K562 (cell line): ENCODE results near the gene PIGM. TPM values are rescaled to one million over a fixed set of nuclear protein-coding genes. Genes with fewer than 3 reads are reported as not detected.

Experiments
- ATAC-seq: fragments of 200-7000 bp; cut with Tn5 transposase; 3 replicates; pipeline ENCODE4 v1.9.1; 2020; ENCODE audit warnings: moderate library complexity
- BruUV-seq: library from RNA; stranded (reverse); fragments of 400-500 nt; replicated peaks from 2 replicates; lab custom pipeline; 2021; lab: Mats Ljungman, UMichigan
- CTCF ChIA-PET: fragments of 300-600 bp; formaldehyde crosslinking; extraction: SDS; loops from one replicate; lab custom pipeline; 2021; ENCODE audit warnings: low intra/inter-chr PET ratio; lab: Yijun Ruan, JAX
- POLR2A ChIA-PET: fragments of 300-600, 350-650 bp; sonication (Branson Sonifier 250); formaldehyde crosslinking; extraction: SDS; loops from one replicate; lab custom pipeline; 2021; ENCODE audit warnings: antibody characterized with exemption, inconsistent platforms; lab: Yijun Ruan, JAX
- DNase-seq, 4 experiments: peaks; one replicate each; pipeline versions ENCODE4 v3.0.0 to v3.0.0-alpha.2; 2011 to 2018; ENCODE audit warnings: low spot score in 3 of 4, mixed read lengths in 3 of 4; ENCODE audit errors: extremely low read depth in 1 of 4
- FAIRE-seq: peaks from 2 replicates; lab custom pipeline; 2011; peaks lifted over from hg19 to GRCh38; lab: Jason Lieb, UNC
- H2AFZ ChIP-seq: 2 replicates; pipeline ENCODE4 v1.6.0; 2011; ENCODE audit warnings: low read depth, low read length, control low read depth, inconsistent platforms
- H3K27ac ChIP-seq: fragments of 200-600 bp; 3 replicates; pipeline ENCODE4 v1.8.0; 2011; ENCODE audit warnings: low read depth, mild to moderate bottlenecking, control low read depth, inconsistent platforms, low read length, moderate library complexity, mixed read lengths; ENCODE audit errors: extremely low read depth
- H3K27me3 ChIP-seq, 2 experiments: fragments of 300-600 bp in 1 of 2; 2 replicates in 1 of 2; 3 replicates in 1 of 2; pipeline versions ENCODE4 v1.6.0 to v1.8.0; 2011; ENCODE audit warnings: inconsistent platforms in 2 of 2, low read length in 2 of 2, mild to moderate bottlenecking in 1 of 2, mixed read lengths in 1 of 2, moderate library complexity in 1 of 2; ENCODE audit not compliant: control insufficient read depth in 2 of 2, insufficient read depth in 2 of 2
- H3K36me3 ChIP-seq: fragments of 300-600 bp; 3 replicates; pipeline ENCODE4 v1.8.0; 2011; ENCODE audit warnings: mild to moderate bottlenecking, low read length, inconsistent platforms; ENCODE audit not compliant: control insufficient read depth, insufficient read depth
- H3K4me1 ChIP-seq, 2 experiments: fragments of 200-600 bp in 1 of 2; replicated peaks in 1 of 2; 2 replicates in 1 of 2; 3 replicates in 1 of 2; pipeline versions ENCODE4 v1.5.1 to v1.8.0; 2011; ENCODE audit warnings: inconsistent platforms in 2 of 2, low read length in 2 of 2, mild to moderate bottlenecking in 1 of 2, mixed read lengths in 1 of 2, moderate library complexity in 1 of 2; ENCODE audit not compliant: control insufficient read depth in 2 of 2, insufficient read depth in 2 of 2
- H3K4me2 ChIP-seq: 2 replicates; pipeline ENCODE4 v1.6.1; 2011; ENCODE audit warnings: low read length, control low read depth, inconsistent platforms, mixed read lengths; ENCODE audit not compliant: insufficient read depth
- H3K4me3 ChIP-seq: fragments of 200-600 bp; sonication (generic), shearing (Covaris generic); 2 replicates; pipeline ENCODE4 v1.5.1; 2016; ENCODE audit warnings: control low read depth, inconsistent platforms
- H3K79me2 ChIP-seq: fragments of 200-600 bp; 3 replicates; pipeline ENCODE4 v1.8.0; 2011; ENCODE audit warnings: low read length, inconsistent platforms; ENCODE audit not compliant: control insufficient read depth, insufficient read depth
- H3K9ac ChIP-seq, 2 experiments: 2 replicates each; pipeline versions ENCODE4 v1.6.0 to v1.6.1; 2011; ENCODE audit warnings: low read depth in 2 of 2, low read length in 2 of 2, control low read depth in 1 of 2, inconsistent platforms in 1 of 2, mild to moderate bottlenecking in 1 of 2, mixed read lengths in 1 of 2; ENCODE audit not compliant: insufficient read depth in 1 of 2
- H3K9me1 ChIP-seq: one replicate; pipeline ENCODE4 v1.6.0; 2011; ENCODE audit warnings: inconsistent platforms, mild to moderate bottlenecking, low read length, moderate library complexity; ENCODE audit not compliant: control insufficient read depth, insufficient read depth
- H3K9me3 ChIP-seq: replicated peaks from 2 replicates; pipeline ENCODE4 v1.5.1; 2011; ENCODE audit warnings: low read depth, low read length, inconsistent platforms; ENCODE audit not compliant: control insufficient read depth, insufficient read depth
- H4K20me1 ChIP-seq: replicated peaks from 2 replicates; pipeline ENCODE4 v1.6.1; 2011; ENCODE audit warnings: low read length, inconsistent platforms, mixed read lengths; ENCODE audit not compliant: control insufficient read depth, insufficient read depth
- HEY1 ChIP-seq: fragments of 250-450 bp; sonication (Bioruptor Pico); IDR thresholded peaks from 2 replicates; pipeline ENCODE4 v1.5.0; 2020; ENCODE audit warnings: mild to moderate bottlenecking, moderate library complexity, borderline replicate concordance
- KDM4B ChIP-seq, 2 experiments: fragments of 450-650 bp in 1 of 2; sonication (generic) in 1 of 2; IDR thresholded peaks; 2 replicates each; pipeline ENCODE4 v1.6.1; 2016 to 2017; ENCODE audit warnings: borderline replicate concordance in 2 of 2, antibody characterized with exemption in 1 of 2, low read depth in 1 of 2, mild to moderate bottlenecking in 1 of 2
- KHSRP ChIP-seq: fragments of 450-650 bp; IDR thresholded peaks from 2 replicates; pipeline ENCODE4 v1.6.1; 2017
- NR4A1 ChIP-seq, 2 experiments: fragments of 250-450 bp in 1 of 2; fragments of 450-650 bp in 1 of 2; sonication (Bioruptor Pico) in 1 of 2; IDR thresholded peaks; 2 replicates each; pipeline versions ENCODE4 v1.4.0 to v1.6.1; 2016 to 2020; ENCODE audit warnings: mild to moderate bottlenecking in 2 of 2, missing compliant biosample characterization in 1 of 2, missing genetic modification characterization in 1 of 2, moderate library complexity in 1 of 2
- SFPQ ChIP-seq: fragments of 200-400 bp; formaldehyde crosslinking; IDR thresholded peaks from 2 replicates; pipeline ENCODE4 v1.6.1; 2017; ENCODE audit warnings: mild to moderate bottlenecking, low read depth, low read length, moderate library complexity
- ZC3H4 ChIP-seq: sonication (generic); formaldehyde crosslinking; IDR thresholded peaks from 2 replicates; pipeline ENCODE4 v1.9.0; 2021; ENCODE audit warnings: missing genetic modification reagents, borderline replicate concordance
- ZNF212 ChIP-seq: fragments of 450-650 bp; formaldehyde crosslinking; IDR thresholded peaks from 2 replicates; pipeline ENCODE4 v1.4.0; 2020; ENCODE audit warnings: mild to moderate bottlenecking
- ZNF347 ChIP-seq: fragments of 450-650 bp; formaldehyde crosslinking; IDR thresholded peaks from 2 replicates; pipeline ENCODE4 v1.4.0; 2020; ENCODE audit warnings: low read depth, mild to moderate bottlenecking, moderate library complexity
- WGBS: fragments of 100-300 bp; shearing (Covaris generic); methylation state at CpG from one replicate; pipeline ENCODE4 v1.1.6; 2016; ENCODE audit warnings: low coverage, mixed read lengths; ENCODE audit not compliant: insufficient coverage; ENCODE audit errors: missing lambda C conversion rate; 5-methylcytosine and 5-hydroxymethylcytosine counted together
- in situ Hi-C: fragments of 300-500 bp; cut with MboI; formaldehyde crosslinking; loops from 4 replicates; pipeline ENCODE4 v1.15.0; 2018; ENCODE audit warnings: inconsistent platforms, mixed read lengths
- intact Hi-C: fragments of 100-400 bp; cut with micrococcal nuclease; formaldehyde crosslinking; loops from 2 replicates; pipeline ENCODE4 v1.14.2; 2022
- polyA plus RNA-seq, 8 experiments: library from polyadenylated mRNA; depleted of rRNA in 4 of 8; stranded (reverse) in 5 of 8; unstranded in 3 of 8; fragments of >200 nt; fragmentation: Nextera tagmentation in 2 of 8; fragmentation: Illumina TruSeq in 1 of 8; extraction: Ambion mirVana in 2 of 8; extraction: Trizol in 1 of 8; gene quantifications; 2 replicates each; pipeline versions ENCODE4 v1.2.1 to v1.2.3, GENCODE V29; 2011 to 2014; ENCODE audit warnings: inconsistent platforms in 1 of 8, missing spikeins in 1 of 8
- total RNA-seq, 7 experiments: library from RNA; depleted of rRNA in 6 of 7; stranded (reverse); fragments of >200 nt in 6 of 7; fragmentation: Illumina TruSeq in 2 of 7; extraction: Trizol in 2 of 7; gene quantifications; 2 replicates each; pipeline versions ENCODE4 v1.2.1 to v1.2.3, GENCODE V29; 2011 to 2021; ENCODE audit warnings: low replicate concordance in 1 of 7
- TF ChIP-seq, protein P1 (sequence below): fragments of 250-450 bp; sonication (Bioruptor Pico); IDR thresholded peaks from 2 replicates; pipeline ENCODE4 v1.6.1; 2021; ENCODE audit warnings: mild to moderate bottlenecking
- TF ChIP-seq, protein P2 (sequence below): fragments of 450-650 bp; IDR thresholded peaks from one replicate; pipeline ENCODE4 v1.6.1; 2018; ENCODE audit warnings: mild to moderate bottlenecking, moderate library complexity; ENCODE audit not compliant: partially characterized antibody

PIGM gene
- total and polyA plus RNA-seq, 9 of the 15 experiments (the other 6 are each of a cell fraction or from before 2014, with no cell fraction given) = 2.6 to 6.7 (median 4.3) TPM

GRCh38 chr1:160004425-160004824, 27.4 kb downstream of the PIGM start:
- H2AFZ ChIP-seq = no peak overlapping the region
- H3K4me2 ChIP-seq = no peak overlapping the region
- CTCF ChIA-PET = interaction anchor here (0.6 to 4.7 kb wide), 4 partner anchors 66 to 214 kb away, joined by 3 to 75 read pairs (median 24); partner anchors contain the start of gene KCNJ10
- H3K9ac ChIP-seq = no peak overlapping the region
- H3K79me2 ChIP-seq = no peaks in the 10 kb centered on the region
- TF ChIP-seq SFPQ = no peak
- TF ChIP-seq, protein P1, sequence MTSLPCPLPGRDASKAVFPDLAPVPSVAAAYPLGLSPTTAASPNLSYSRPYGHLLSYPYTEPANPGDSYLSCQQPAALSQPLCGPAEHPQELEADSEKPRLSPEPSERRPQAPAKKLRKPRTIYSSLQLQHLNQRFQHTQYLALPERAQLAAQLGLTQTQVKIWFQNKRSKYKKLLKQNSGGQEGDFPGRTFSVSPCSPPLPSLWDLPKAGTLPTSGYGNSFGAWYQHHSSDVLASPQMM (CRISPR knock-in tag) = no peak
- no peak for TF ChIP-seq ZC3H4
- no peak for TF ChIP-seq KDM4B (IDR thresholded peaks at IDR 0.05; ENCODE audit: borderline replicate concordance in 2 of 2, low read depth in 1 of 2)
- no peak for TF ChIP-seq ZNF347 (CRISPR knock-in tag)
- TF ChIP-seq ZNF212 = no peak
- TF ChIP-seq KHSRP = no peak
- TF ChIP-seq, protein P2, sequence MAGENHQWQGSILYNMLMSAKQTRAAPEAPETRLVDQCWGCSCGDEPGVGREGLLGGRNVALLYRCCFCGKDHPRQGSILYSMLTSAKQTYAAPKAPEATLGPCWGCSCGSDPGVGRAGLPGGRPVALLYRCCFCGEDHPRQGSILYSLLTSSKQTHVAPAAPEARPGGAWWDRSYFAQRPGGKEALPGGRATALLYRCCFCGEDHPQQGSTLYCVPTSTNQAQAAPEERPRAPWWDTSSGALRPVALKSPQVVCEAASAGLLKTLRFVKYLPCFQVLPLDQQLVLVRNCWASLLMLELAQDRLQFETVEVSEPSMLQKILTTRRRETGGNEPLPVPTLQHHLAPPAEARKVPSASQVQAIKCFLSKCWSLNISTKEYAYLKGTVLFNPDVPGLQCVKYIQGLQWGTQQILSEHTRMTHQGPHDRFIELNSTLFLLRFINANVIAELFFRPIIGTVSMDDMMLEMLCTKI = no peak
- no peak for TF ChIP-seq NR4A1 (CRISPR knock-in tag; IDR thresholded peaks at IDR 0.05)
- no peak for TF ChIP-seq NR4A1 (tag; IDR thresholded peaks at IDR 0.05)
- TF ChIP-seq HEY1 (CRISPR knock-in tag) = no peak
- FAIRE-seq (no peak), DNase-seq (no peak), ATAC-seq (no peak)
- no peaks in the 10 kb centered on the region for H3K36me3 ChIP-seq
- no peaks in the 10 kb centered on the region for H3K9me3 ChIP-seq
- no peaks in the 10 kb centered on the region for H3K27me3 ChIP-seq
- no peaks in the 10 kb centered on the region for H4K20me1 ChIP-seq
- no peaks in the 10 kb centered on the region for H3K4me1 ChIP-seq
- H3K27ac ChIP-seq = no peak overlapping the region
- intact Hi-C loops = no loop called here
- no peaks in the 10 kb centered on the region for H3K9me1 ChIP-seq
- BruUV-seq = no TSS peak
- no peak overlapping the region for H3K4me3 ChIP-seq
- in situ Hi-C loops = no loop called here
- WGBS = 0% methylated on average over 1 of the region's 2 CpGs
- POLR2A ChIA-PET = interaction anchor here (0.6 kb wide), 1 partner anchor 16 kb away, joined by 3 read pairs; no protein-coding TSS in a partner anchor
